Panc1 (cell line): ENCODE data around the gene CLSTN2. TPM values are rescaled to one million over a fixed set of nuclear protein-coding genes. Genes with fewer than 3 reads are reported as not detected.

Experiments
- ATAC-seq: fragments of 200-7000 bp; cut with Tn5 transposase; 2 replicates; pipeline ENCODE4 v1.9.1; 2020; ENCODE audit warnings: mild to moderate bottlenecking, moderate library complexity
- BruUV-seq: library from RNA; stranded (reverse); fragments of 400-500 nt; replicated peaks from 2 replicates; lab custom pipeline; 2021; lab: Mats Ljungman, UMichigan
- CTCF ChIA-PET: fragments of 300-600 bp; sonication (Branson Sonifier 250); formaldehyde crosslinking; loops from one replicate; lab custom pipeline; 2022; ENCODE audit warnings: antibody characterized with exemption; lab: Charles Lee
- POLR2A ChIA-PET: fragments of 300-600 bp; sonication (Branson Sonifier 250); formaldehyde crosslinking; loops from one replicate; lab custom pipeline; 2022; ENCODE audit warnings: antibody characterized with exemption; lab: Charles Lee
- DNase-seq: peaks from one replicate; pipeline ENCODE4 v3.0.0-alpha.2; 2010; ENCODE audit warnings: low read depth, low spot score
- H3K27ac ChIP-seq: 2 replicates; pipeline ENCODE4 v1.5.1; 2011; ENCODE audit warnings: mild to moderate bottlenecking, low read length, inconsistent platforms
- H3K27me3 ChIP-seq: fragments of 200-500 bp; sonication (Bioruptor generic); 2 replicates; pipeline ENCODE4 v1.6.0; 2014; ENCODE audit warnings: low read length, inconsistent platforms; ENCODE audit not compliant: control insufficient read depth, insufficient read depth
- H3K36me3 ChIP-seq: fragments of 200-500 bp; sonication (Bioruptor generic); 2 replicates; pipeline ENCODE4 v1.5.1; 2014; ENCODE audit warnings: inconsistent platforms, mild to moderate bottlenecking, low read length, moderate library complexity; ENCODE audit not compliant: control insufficient read depth, insufficient read depth
- H3K4me1 ChIP-seq: 2 replicates; pipeline ENCODE4 v1.5.1; 2011; ENCODE audit warnings: inconsistent platforms, mild to moderate bottlenecking, low read length, moderate library complexity; ENCODE audit not compliant: control insufficient read depth, insufficient read depth
- H3K4me3 ChIP-seq, 2 experiments: 2 replicates each; pipeline ENCODE4 v1.5.1; 2011 to 2012; ENCODE audit warnings: low read depth in 2 of 2, low read length in 2 of 2, mild to moderate bottlenecking in 2 of 2, inconsistent platforms in 1 of 2, moderate library complexity in 1 of 2
- H3K9me3 ChIP-seq: fragments of 200-500 bp; sonication (Bioruptor generic); 2 replicates; pipeline ENCODE4 v1.5.1; 2014; ENCODE audit warnings: low read depth, mild to moderate bottlenecking, inconsistent platforms, low read length, moderate library complexity; ENCODE audit not compliant: control insufficient read depth, insufficient read depth
- POLR2AphosphoS5 ChIP-seq: IDR thresholded peaks from 2 replicates; pipeline ENCODE4 v1.6.1; 2012; ENCODE audit warnings: mild to moderate bottlenecking, low read depth, low read length, moderate library complexity
- SIN3A ChIP-seq: IDR thresholded peaks from 2 replicates; pipeline ENCODE4 v1.6.1; 2012; ENCODE audit warnings: low read depth, mild to moderate bottlenecking, low read length, moderate library complexity, borderline replicate concordance; ENCODE audit not compliant: insufficient read depth
- TCF7L2 ChIP-seq: IDR thresholded peaks from 2 replicates; pipeline ENCODE4 v1.6.1; 2011; ENCODE audit warnings: mild to moderate bottlenecking, low read depth, low read length, inconsistent platforms
- in situ Hi-C: cut with HindIII; loops from 2 replicates; pipeline ENCODE4 v1.10.0; 2016; ENCODE audit warnings: low sequenced_read_pairs, low pct_unique_long_range_greater_than_20kb
- intact Hi-C: fragments of 100-400 bp; cut with micrococcal nuclease; formaldehyde crosslinking; loops from one replicate; pipeline ENCODE4 v1.10.0; 2022; ENCODE audit not compliant: unreplicated experiment
- total RNA-seq: library from RNA; stranded (reverse); gene quantifications from one replicate; pipeline ENCODE4 v1.2.1, GENCODE V29; 2021; ENCODE audit not compliant: unreplicated experiment
- TF ChIP-seq, protein P1 (sequence below), 2 experiments: IDR thresholded peaks; 2 replicates each; pipeline ENCODE4 v1.6.1; 2011 to 2012; ENCODE audit warnings: low read depth in 2 of 2, control low read depth in 1 of 2, low read length in 1 of 2, mild to moderate bottlenecking in 1 of 2, moderate library complexity in 1 of 2; ENCODE audit not compliant: insufficient read depth in 1 of 2
- TF ChIP-seq, protein P2 (sequence below): fragments of 450-650 bp; IDR thresholded peaks from 2 replicates; pipeline ENCODE4 v1.5.1; 2017; ENCODE audit warnings: mild to moderate bottlenecking

The CLSTN2 gene
- total RNA-seq, 1 experiment from 2014 or later = 0.03 TPM

DNA sequence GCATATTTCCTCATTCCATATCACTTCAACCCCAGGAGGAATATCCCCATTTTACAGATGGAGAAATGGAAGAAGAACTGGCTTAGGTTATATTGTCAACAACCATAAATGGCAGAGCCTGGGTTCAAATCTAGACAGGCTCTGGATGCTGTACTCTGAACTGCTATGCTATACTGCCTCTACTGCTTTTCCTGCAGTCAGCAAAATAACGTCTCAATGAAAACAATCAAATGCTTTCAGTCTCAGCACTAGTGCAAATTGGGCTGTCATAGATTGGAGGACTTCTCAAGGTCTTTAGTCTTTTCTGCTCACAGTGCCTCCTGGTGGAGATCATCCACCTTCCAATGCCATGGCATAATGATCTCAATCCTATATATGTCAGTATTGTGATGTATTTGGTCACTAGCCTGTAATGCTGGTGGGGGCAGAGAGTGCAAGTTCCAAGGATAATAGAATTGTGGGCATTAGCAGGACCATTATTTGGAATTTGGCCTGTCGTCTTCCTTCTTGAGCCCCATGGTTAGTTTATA lies 285.0 kb downstream of the CLSTN2 start:
- DNase-seq (no peak), ATAC-seq (no peak)
- H3K27me3 ChIP-seq = 0 out of 2 replicates have a peak, but pooled peaks cover 3% of the 10 kb centered on the region
- ChIA-PET CTCF (no interaction called here), POLR2A (no interaction called here)
- H3K4me3 ChIP-seq = no peak overlapping the region
- in situ Hi-C loops (no loop called here), intact Hi-C loops (no loop called here)
- H3K4me1 ChIP-seq = no peaks in the 10 kb centered on the region
- H3K27ac ChIP-seq = no peak overlapping the region
- TF ChIP-seq SIN3A (no peak), POLR2AphosphoS5 (no peak), TCF7L2 (no peak)
- TF ChIP-seq, protein P1, sequence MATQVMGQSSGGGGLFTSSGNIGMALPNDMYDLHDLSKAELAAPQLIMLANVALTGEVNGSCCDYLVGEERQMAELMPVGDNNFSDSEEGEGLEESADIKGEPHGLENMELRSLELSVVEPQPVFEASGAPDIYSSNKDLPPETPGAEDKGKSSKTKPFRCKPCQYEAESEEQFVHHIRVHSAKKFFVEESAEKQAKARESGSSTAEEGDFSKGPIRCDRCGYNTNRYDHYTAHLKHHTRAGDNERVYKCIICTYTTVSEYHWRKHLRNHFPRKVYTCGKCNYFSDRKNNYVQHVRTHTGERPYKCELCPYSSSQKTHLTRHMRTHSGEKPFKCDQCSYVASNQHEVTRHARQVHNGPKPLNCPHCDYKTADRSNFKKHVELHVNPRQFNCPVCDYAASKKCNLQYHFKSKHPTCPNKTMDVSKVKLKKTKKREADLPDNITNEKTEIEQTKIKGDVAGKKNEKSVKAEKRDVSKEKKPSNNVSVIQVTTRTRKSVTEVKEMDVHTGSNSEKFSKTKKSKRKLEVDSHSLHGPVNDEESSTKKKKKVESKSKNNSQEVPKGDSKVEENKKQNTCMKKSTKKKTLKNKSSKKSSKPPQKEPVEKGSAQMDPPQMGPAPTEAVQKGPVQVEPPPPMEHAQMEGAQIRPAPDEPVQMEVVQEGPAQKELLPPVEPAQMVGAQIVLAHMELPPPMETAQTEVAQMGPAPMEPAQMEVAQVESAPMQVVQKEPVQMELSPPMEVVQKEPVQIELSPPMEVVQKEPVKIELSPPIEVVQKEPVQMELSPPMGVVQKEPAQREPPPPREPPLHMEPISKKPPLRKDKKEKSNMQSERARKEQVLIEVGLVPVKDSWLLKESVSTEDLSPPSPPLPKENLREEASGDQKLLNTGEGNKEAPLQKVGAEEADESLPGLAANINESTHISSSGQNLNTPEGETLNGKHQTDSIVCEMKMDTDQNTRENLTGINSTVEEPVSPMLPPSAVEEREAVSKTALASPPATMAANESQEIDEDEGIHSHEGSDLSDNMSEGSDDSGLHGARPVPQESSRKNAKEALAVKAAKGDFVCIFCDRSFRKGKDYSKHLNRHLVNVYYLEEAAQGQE (IDR thresholded peaks at IDR 0.05; ENCODE audit: insufficient read depth in 1 of 2, low read depth in 2 of 2, low read length in 1 of 2) = no peak
- TF ChIP-seq, protein P2, sequence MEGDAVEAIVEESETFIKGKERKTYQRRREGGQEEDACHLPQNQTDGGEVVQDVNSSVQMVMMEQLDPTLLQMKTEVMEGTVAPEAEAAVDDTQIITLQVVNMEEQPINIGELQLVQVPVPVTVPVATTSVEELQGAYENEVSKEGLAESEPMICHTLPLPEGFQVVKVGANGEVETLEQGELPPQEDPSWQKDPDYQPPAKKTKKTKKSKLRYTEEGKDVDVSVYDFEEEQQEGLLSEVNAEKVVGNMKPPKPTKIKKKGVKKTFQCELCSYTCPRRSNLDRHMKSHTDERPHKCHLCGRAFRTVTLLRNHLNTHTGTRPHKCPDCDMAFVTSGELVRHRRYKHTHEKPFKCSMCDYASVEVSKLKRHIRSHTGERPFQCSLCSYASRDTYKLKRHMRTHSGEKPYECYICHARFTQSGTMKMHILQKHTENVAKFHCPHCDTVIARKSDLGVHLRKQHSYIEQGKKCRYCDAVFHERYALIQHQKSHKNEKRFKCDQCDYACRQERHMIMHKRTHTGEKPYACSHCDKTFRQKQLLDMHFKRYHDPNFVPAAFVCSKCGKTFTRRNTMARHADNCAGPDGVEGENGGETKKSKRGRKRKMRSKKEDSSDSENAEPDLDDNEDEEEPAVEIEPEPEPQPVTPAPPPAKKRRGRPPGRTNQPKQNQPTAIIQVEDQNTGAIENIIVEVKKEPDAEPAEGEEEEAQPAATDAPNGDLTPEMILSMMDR = peak; percentile 19; the same call in 1 of the 2 replicates
- H3K9me3 ChIP-seq = no peaks in the 10 kb centered on the region
- H3K36me3 ChIP-seq = no peaks in the 10 kb centered on the region
- BruUV-seq = no TSS peak

DNA sequence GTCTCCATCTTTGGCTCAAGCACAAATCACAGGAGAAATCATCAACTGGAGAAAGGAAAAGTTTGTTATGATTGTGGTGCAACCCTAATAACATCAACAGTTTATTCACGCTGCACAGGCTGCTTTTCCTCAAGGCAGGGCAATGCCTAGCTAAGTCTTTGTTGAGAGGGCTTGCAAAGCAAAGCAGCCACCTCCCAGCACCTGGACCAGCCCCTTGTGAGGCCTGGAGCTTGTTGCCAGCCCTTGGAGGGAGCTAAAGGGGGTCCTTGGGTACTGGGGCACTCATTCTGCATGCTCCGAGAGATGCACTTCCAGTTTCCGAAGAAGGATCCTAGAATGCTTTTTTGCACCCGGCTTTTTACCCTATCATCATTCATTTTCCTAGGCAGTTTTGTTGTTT lies 288.2 kb downstream of the CLSTN2 start:
- intact Hi-C loops (no loop called here), in situ Hi-C loops (no loop called here)
- H3K27ac ChIP-seq = no peak overlapping the region
- POLR2A ChIA-PET = no interaction called here
- no TSS peak for BruUV-seq
- DNase-seq (no peak), ATAC-seq (no peak)
- H3K27me3 ChIP-seq = no peaks in the 10 kb centered on the region
- no peaks in the 10 kb centered on the region for H3K36me3 ChIP-seq
- CTCF ChIA-PET = no interaction called here
- H3K4me1 ChIP-seq = no peaks in the 10 kb centered on the region
- H3K4me3 ChIP-seq = no peak overlapping the region
- TF ChIP-seq TCF7L2 (no peak), POLR2AphosphoS5 (no peak), SIN3A (no peak)
- TF ChIP-seq, protein P1 (IDR thresholded peaks at IDR 0.05; ENCODE audit: insufficient read depth in 1 of 2, low read depth in 2 of 2, low read length in 1 of 2) = no peak
- TF ChIP-seq, protein P2 = no peak
- no peaks in the 10 kb centered on the region for H3K9me3 ChIP-seq
